ENCODE data around the gene RILPL2. TPM values are rescaled to one million over a fixed set of nuclear protein-coding genes. Genes with fewer than 3 reads are reported as not detected.

The RILPL2 gene
- total RNA-seq, 1 donor from 2014 or later = 15.1 TPM

DNA sequence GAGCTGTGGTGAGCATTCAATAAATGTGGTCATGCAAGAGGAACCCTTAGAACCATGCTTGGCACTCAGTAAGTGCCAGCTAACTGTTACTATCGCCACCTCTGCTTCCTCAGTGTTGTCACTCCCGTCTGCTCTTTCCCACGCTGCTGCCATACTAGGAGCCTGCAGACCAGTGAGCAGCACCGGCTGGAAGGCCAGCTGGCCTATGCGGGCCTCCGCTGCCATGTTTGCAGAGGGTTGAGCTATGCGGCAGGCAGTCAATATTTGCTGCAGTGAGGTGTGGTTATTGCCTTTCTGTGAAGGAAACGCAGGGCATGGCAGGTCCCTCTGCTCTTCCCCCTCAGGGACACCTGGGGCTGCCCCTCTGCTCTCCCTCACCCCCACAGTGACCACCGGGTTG is 39.5 kb downstream of the RILPL2 start:
- TF ChIP-seq, protein P1, sequence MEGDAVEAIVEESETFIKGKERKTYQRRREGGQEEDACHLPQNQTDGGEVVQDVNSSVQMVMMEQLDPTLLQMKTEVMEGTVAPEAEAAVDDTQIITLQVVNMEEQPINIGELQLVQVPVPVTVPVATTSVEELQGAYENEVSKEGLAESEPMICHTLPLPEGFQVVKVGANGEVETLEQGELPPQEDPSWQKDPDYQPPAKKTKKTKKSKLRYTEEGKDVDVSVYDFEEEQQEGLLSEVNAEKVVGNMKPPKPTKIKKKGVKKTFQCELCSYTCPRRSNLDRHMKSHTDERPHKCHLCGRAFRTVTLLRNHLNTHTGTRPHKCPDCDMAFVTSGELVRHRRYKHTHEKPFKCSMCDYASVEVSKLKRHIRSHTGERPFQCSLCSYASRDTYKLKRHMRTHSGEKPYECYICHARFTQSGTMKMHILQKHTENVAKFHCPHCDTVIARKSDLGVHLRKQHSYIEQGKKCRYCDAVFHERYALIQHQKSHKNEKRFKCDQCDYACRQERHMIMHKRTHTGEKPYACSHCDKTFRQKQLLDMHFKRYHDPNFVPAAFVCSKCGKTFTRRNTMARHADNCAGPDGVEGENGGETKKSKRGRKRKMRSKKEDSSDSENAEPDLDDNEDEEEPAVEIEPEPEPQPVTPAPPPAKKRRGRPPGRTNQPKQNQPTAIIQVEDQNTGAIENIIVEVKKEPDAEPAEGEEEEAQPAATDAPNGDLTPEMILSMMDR (IDR thresholded peaks at IDR 0.05) = no peak
- Histone ChIP-seq H3K36me3 (peaks cover 84% of the 10 kb centered on the region), H3K4me3 (no peak overlapping the region), H3K9me3 (no peaks in the 10 kb centered on the region), H3K27ac (peak overlapping the region; percentile 17), H3K4me1 (peaks cover 21% of the 10 kb centered on the region), H3K27me3 (no peaks in the 10 kb centered on the region)
- intact Hi-C loops (cut with DNase I) = no loop called here
- no peak for ATAC-seq
- DNase-seq = no peak

DNA sequence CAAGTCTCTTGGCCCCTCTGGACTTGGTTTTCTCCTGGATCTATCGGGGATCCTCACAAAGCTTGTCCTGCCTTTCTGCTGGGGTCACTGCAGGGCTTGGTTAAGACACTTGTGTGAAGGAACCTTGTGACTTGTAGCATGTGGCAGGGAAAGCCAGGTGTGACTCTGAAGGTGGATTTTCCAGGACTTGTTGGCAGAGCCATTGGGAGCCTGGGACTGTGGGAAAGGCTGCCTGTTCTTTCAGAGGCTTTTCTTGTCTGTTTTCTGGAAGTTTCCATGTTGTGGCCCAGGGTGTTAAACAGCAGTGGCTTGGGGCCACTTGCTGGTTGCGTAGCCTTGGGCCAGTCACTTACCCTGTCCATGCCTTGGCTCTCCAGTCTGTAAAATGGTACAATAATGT is 39.9 kb downstream of the RILPL2 start:
- ATAC-seq (no peak), DNase-seq (no peak)
- intact Hi-C loops (cut with DNase I) = no loop called here
- H3K27me3 ChIP-seq = no peaks in the 10 kb centered on the region
- H3K4me1 ChIP-seq = peaks cover 25% of the 10 kb centered on the region
- TF ChIP-seq, protein P1 (IDR thresholded peaks at IDR 0.05) = no peak
- no peak overlapping the region for H3K4me3 ChIP-seq
- peaks cover 84% of the 10 kb centered on the region for H3K36me3 ChIP-seq
- peak overlapping the region; percentile 17 for H3K27ac ChIP-seq
- no peaks in the 10 kb centered on the region for H3K9me3 ChIP-seq

DNA sequence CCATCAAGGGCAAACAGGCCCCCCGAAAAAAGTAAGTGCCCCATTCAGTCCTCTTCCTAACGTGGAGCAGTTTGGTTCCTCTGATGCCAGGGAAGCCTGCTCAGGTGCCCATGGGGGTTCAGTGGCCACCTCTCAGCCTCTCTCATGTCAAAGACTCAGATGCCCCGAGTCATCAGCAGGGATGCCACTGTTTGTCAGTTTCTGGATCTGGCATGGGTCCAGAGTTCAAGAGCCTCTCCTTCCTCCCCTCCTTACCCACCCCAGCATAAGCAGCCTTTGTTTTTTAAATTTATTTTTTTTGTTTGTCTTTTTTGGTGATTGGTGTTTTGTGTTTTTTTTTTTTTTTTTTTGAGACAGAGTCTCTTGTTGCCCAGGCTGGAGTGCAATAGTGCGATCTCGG is 41.2 kb downstream of the RILPL2 start:
- no peak for DNase-seq
- no peak for ATAC-seq
- H3K4me3 ChIP-seq = no peak overlapping the region
- peaks cover 38% of the 10 kb centered on the region for H3K4me1 ChIP-seq
- H3K9me3 ChIP-seq = no peaks in the 10 kb centered on the region
- no peak overlapping the region for H3K27ac ChIP-seq
- peaks cover 90% of the 10 kb centered on the region for H3K36me3 ChIP-seq
- TF ChIP-seq, protein P1 (IDR thresholded peaks at IDR 0.05) = no peak
- intact Hi-C loops (cut with DNase I) = no loop called here
- no peaks in the 10 kb centered on the region for H3K27me3 ChIP-seq

DNA sequence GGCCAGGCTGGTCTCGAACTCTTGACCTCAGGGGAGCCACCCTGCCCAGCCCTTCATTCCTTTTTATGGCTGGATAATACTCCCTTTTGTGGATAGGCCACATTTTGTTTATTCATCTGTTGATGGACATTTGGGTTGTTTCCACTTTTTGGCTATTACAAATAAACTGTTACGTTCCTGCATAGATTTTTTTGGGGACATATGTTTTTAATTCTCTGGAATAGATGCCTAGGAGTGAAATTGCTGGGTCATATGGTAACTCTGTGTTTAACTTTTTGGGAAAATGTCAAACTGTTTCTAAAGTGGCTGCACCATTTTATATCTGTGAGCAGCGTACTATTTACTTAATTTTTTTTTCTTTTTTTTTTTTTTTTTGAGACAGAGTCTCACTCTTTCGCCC is 42.7 kb downstream of the RILPL2 start:
- ATAC-seq (no peak), DNase-seq (no peak)
- Histone ChIP-seq H3K27me3 (no peaks in the 10 kb centered on the region), H3K9me3 (no peaks in the 10 kb centered on the region), H3K36me3 (peaks cover 81% of the 10 kb centered on the region), H3K4me3 (no peak overlapping the region), H3K4me1 (peaks cover 39% of the 10 kb centered on the region), H3K27ac (no peak overlapping the region)
- TF ChIP-seq, protein P1 (IDR thresholded peaks at IDR 0.05) = no peak
- intact Hi-C loops (cut with DNase I) = no loop called here

DNA sequence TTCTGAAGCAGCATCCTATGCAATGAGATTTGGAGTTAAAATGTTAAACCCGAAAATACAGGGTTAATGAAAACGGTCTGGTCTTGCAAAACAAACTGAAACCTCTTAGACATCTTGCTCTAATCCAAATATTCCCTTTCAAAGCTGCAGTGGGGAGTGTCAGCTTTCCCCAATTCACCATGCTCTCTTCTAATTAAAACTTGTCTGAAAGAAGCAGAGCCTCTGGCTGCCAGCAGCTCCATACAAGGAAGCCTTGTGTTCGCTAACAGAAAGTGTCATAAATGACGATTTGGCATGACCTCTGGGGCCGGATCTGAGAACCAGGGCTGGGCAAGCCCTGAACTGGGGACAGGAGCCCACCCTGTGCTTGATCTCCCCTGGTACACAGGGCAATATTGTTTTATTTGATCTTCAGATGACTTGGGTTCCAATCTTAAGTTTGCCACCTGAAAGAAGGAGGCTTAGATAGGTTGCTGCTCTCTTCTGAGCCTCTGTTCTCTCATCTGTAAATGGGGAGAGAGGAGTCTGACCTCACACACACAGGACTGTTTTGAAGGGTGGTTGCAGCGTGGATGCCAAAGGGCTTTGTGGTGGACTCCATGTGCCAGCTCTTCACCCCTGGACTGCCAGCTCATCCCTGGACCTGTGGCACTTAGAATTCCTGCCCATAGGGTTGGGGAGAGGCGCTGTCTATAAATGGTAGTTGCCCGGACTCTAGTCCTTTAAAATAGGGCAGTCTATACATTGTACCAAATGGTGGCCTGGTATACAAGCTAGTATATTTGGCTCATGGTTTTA is 44.7 kb downstream of the RILPL2 start:
- H3K9me3 ChIP-seq = no peaks in the 10 kb centered on the region
- peaks cover 39% of the 10 kb centered on the region for H3K4me1 ChIP-seq
- no peaks in the 10 kb centered on the region for H3K27me3 ChIP-seq
- intact Hi-C loops (cut with DNase I) = no loop called here
- peaks cover 61% of the 10 kb centered on the region for H3K36me3 ChIP-seq
- DNase-seq (no peak), ATAC-seq (no peak)
- TF ChIP-seq, protein P1 (IDR thresholded peaks at IDR 0.05) = no peak
- peak overlapping the region; percentile 69 for H3K4me3 ChIP-seq
- peak overlapping the region; percentile 85 for H3K27ac ChIP-seq
